NCI-H774 (cell line): ENCODE measurements around the gene ABCB6.

Experiments
- DNase-seq: peaks from one replicate; lab custom pipeline; 2025; lab: John Stamatoyannopoulos, UW

Gene ABCB6

DNA sequence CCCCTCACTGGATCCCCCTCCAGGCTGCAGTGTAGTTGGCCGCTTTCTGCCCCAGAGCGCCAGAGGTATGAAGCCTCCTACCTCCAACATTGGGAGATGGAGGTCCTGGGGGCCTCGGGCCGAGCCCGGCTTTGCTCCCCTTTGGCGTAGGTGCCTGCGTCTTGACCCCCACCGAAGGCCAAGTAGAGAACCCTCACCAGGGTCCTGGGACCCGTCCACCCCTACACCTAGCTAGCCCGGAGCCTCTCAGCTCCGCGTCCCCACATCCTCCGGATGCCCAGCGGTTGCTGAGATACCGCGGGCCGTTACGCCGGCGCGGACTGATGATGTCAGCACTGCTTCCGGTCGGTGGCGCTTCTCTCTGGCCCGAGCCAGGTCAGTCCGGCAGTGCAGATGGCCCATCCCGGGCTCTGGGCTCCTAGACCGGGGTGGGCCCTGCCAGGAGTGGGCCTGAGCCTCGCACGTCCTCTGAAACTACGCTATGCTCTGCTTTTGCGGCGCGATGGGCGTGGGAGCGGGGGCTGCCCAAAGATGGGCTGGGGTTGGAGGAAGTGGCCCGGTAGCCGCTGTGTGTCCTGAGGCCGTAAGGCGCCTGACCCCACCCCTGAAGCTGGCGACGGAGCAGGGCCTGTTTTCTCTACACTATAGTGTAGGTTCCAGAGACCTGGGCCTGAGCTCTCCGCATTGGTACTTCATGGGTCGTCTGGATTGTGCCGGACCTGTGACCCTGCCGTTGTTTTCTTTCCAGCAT lies 26.6 kb upstream of the ABCB6 start, which contains the start of the genes GLB1L and STK16:
TSS of gene GLB1L (minus strand) at position 297 of the 751 bp plus-strand sequence. CDS start 1,871 bp downstream, outside the sequence.
TSS of gene STK16 (plus strand) at position 332 of the 751 bp plus-strand sequence. CDS start 521 bp downstream, outside the sequence.
- DNase-seq, result peak; percentile 87

DNA sequence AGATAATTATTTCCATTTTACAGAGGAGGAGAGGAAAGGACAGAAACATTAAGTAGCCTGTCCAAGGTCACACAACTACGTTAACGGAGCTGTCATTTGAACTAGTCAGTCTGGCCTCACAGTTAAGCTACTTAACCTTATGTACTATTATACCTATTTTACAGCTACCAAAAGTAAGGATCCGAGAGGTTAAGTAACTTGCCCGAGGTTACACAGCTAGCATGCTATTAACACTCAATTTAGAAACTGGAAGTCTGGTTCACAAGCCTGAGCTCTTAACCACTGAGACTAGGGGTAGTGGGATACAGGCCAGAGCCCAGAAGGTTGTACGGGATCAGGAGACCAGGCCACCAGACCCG lies 26.0 kb upstream of the ABCB6 start:
- no peak for DNase-seq

DNA sequence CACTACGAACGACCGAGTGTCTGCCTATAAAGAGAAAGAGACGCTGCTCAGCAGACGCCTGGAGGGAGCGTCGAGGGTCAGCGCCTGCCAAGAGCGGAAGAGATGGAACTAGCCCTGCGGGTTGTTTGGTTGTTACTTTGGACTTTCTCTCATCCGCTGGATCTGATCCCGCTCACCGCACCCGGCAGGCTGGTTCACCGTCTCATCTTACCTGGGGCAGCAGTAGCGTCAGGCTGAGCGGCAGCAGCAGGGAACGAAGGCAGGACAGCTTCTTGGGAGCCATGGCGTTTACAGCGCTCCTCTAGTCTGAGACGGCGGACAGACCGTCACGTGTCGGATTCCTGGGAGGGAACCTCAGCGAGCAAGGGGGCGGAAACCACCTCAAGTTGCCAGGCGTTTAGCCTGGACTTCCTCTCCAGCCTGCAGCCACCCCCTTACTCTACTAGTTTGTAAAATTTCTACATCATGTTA lies 24.6 kb upstream of the ABCB6 start:
- DNase-seq, result no peak

DNA sequence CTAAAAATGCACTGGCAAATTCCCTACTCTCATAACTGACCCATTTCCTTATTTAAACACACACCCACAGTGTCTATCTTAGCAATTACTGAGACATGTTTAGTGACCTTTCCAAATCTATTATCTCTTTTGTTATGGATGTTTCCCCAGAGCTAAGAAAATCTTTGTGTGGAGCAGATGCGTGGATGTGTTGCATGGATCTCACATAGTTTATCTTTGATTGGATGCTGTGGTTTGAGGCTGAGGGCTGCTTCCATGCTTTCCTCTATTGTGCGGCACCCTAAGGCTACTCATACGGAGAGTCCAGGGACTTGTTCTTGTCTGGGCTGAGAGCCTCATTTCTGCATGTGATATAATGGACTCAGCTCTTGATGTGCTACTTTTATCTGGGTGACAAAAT lies 15.6 kb upstream of the ABCB6 start:
- no peak for DNase-seq

DNA sequence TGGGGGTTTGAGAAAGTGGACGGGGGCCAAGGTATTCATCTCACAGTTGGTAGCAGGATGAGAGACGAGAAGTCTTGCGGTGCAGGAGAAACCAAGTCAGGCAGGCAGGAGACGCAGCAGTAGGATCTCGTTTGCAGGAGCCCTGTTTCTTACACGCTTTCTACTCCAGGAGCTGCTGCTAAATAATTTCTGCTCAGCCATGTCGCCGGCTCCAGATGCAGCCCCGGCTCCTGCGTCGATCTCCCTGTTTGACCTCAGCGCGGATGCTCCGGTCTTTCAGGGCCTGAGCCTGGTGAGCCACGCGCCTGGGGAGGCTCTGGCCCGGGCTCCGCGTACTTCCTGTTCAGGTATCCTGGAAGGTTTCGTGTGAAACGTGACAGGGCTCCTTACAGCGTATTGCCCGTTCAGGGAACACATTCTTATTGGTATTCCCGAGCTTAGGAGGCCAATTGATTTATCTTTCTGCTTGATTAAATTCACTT lies 11.3 kb upstream of the ABCB6 start:
- no peak for DNase-seq

DNA sequence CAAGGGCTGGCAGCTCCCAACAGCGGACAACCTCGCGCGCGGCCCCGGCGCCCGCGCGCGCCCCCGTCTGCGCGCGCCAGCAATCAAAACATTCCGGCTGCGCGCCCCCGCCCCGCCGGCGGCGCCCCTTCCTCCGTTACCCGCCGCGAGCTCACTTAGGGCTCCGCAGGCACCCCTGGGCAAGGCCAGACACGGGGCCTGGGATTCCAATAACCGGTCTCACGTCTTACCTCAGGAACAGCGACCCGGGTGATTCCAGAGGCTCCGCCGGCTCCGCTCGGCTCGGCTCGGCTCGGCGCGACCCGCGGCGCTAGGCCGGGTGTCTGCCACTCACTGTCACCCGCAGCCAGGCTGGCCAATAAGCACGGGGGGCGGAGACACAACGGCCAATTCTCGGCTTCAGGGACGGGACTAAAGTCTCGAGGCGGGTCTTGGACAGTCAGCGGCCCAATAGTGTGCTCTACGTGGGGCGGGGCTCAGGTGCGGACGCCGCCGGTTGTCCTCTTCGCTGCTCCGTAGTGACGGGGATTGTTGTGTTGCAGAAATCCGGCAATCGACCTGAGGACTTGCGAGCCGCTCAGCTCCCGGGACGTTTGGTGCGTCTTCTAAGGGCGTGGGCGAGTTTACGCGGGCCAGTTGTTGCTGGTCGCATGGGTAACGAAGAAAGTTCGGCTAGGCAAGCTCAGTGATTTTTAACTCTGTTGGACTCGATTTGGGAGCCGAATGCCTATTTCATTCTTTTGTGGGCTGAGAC lies 10.7 kb upstream of the ABCB6 start, which contains the start of the genes ANKZF1 and ATG9A:
TSS of gene ANKZF1 (plus strand) at position 502 of the 754 bp plus-strand sequence. CDS start 452 bp downstream, outside the sequence.
TSS of gene ATG9A (minus strand) at position 332 of the 754 bp plus-strand sequence. CDS start 1,612 bp downstream, outside the sequence.
- peak; percentile 98 for DNase-seq

DNA sequence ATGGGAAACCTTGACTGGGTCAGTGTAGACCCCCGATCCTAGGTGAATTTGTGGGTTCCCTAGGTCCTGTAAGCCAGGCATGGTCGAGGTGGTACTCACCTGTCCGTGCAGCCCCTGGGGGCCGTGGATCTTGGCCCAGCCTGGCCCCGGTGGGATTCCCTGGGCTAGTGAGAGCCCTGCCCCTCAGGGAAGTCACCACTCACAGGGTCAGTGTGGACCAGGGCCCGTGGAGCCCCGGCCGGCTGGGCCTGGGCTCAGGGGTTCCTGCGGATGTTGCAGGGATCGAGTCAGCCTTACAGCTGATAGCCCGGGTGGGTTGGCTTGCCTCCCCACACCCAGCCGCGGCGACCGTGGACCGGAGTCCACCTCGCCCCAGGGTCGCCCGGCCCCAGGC lies 10.2 kb upstream of the ABCB6 start:
- DNase-seq, result no peak

DNA sequence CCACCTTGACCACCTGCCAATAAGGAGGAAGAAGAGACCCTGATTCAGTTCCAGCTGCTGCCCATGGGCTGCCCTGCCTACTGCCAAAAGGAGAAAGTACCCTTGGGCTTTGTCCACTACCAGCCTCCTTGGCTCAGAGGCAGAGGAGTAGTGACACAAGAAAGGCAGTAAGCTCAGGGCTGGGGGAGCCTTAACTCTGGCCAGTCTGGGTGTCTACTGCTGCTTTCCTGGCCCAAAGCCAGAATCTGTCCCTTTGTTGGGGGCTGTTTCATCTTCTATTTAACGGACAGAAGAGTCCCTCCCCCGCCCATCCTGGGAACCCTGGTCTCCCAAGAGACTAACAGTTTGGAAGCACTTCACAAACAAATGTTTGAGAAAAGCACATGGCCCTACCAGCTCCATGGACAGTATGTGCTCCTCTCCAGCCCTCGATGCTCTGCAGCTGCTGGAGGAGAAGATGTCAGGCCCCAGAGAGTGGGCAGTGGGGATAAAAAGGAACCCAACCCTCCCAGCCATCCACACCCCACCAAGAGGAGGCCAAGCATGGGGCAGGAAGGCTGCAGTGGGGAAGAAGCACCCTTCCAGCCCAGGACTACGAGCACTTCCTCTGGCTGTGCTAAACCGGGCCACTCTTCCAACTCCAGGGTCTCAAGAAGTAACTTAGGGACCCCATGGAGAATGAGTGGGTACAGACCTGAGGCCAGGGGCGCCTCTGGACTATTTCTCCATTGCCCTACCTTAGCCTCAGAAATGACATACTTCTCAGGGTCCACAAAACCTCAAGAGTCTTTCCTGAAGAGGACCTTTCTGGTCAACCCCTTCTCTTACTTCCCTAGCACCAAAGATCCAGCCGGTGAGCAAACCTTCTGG lies 9.5 kb upstream of the ABCB6 start:
- no peak for DNase-seq

DNA sequence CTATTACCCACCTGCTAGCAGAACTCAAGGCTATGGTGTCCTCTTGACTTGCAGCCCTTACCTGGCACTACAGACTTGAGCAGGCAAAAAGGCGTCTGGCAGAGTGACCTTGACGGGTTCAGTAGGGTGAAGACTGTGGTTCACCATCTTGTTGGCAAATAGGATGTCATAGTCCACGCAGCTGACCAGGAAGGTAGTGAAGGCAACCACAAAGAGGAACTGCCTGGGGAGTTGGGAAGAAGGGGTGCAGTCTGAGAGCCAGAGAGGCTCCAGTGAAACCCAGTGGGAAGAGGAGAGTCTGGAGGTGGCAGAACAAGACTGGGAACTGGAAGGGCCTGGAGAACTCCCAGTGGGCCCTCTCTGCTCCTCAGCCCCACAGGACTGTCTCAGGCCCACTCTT lies 6.6 kb upstream of the ABCB6 start:
- no peak for DNase-seq

DNA sequence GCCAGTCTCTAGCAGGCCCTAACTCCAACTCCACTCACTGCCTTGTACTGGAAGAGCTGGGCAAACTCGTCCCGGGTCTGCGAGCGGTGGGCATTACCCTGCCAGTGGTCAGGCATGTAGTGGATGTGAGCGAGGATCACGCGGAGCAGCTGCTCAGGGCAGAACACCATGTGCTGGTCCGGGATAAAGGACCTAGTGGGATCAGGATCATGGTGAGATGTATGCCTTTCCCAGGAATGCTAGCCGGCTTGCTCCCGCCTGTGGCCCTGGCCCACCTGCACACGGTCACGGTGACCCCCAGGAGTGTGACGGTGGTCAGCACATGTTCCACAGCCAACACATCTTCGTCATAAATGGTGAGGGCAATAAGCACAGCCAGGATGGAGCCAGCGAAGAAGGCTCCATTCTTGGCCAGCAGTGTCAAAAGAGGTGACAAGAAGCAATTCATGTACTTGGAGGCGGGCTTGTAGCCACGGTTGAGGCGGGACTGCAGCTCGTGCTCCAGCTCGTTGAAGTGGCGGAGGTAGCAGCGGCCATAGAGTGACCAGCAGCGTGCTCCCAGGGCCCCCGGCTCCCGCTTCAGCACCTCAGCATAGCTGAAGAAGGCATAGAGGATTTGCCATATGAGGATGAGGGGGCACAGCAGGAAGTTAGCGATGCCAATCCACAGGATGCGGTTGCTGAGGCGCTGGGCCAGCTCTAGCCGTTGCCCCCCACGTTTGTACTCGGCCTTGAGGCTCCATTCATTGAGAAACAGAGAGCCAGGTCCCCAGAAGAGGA lies 5.3 kb upstream of the ABCB6 start:
- no peak for DNase-seq

DNA sequence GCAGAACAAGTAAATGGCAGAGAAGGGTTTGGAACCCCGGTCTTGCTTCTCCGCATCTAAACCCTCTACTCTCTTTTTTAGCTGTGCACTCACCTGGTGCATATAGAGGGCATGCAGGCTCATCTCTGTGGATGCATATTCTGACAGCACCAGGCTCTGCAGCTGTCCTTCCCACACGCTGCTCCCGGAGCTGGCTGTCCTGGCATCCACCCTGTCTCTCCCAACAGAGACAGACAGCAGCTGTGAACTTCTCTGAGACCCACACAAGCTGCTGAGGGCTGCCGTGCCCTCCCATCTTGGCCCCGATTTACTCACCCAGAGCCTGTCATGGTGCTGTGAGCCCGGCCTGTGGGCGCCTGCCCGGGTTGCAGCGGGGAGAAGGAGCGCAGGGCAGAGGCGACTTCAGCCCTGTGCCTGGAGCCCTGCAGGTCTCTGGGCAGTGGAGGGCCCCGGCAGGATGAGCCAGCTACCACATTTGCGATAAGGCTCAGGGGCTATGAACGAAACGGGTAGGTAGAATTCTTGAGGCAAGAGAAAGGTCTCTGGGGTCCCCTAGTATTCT lies 3.3 kb upstream of the ABCB6 start:
- no peak for DNase-seq

DNA sequence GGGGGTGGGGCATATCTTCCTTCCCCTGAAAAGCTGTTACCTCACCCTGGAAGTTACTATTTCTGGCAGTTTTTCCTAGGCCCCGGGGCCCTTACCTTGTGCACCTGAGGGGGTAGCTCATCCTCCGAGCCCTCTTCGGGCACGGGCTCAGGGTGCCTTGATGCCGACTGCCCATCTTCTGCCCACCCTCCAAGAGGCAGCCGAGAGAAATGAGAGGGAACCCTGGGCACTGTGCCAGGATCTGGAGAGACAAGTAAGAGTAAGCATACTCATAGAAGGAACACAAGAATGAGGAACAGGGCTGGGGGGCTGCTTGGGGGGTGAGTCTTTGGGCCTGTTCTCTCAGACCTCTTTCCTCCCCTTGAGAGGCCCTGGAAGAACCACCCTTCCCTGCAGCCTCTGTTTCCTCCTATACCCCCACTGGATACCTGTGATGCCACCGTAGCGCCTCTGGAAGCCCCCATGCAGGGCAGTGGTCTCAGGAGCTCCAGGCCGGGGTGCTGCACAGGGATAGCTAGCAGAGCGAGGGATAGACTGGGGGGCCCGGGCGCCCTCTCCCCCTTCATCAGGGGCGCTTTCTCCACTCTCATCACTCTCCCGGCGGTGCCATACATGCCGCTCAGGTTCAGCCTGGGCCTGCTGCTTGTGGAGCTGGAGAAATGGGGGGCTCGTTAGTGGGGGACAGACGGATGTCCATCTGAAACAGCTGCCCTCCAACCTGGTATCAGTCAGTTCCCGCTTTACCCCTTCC lies 2.1 kb upstream of the ABCB6 start:
- DNase-seq, result no peak

DNA sequence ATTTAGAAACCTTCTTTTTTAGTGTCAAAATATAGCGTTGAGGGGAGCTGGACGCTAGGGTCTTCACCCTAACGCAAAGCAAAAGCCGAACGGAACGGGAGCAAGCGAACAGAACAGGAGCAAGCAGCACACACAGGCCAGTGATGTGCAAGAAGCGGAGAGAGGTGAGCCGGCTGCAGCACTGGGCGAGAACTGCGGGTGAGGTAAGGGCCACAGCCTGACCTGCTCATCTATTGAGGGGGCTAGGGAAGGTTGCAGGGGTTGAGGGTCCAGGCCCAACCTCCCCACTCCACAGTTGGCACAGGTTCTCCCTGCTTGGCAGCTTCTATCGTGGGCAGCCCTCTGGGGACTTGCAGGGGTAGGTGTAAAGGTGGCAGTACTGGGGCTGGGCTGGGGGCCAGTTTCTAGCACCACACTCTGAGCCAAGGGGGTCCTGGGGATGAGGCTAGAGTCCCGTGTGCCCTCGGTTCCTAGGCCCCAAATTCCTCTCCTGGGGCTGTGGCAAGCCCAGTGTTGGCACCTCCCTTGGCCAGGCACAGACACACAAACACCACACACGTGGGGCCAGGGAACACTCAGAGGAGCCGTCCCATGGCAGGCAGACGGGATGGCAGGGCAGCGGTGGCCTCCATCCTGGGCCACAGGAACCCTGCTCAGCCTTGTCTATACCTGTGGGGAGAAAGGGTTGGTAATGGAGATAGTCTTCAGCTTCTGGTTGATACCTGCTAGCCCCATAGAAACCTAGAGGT lies 1.2 kb upstream of the ABCB6 start:
- DNase-seq, result no peak

DNA sequence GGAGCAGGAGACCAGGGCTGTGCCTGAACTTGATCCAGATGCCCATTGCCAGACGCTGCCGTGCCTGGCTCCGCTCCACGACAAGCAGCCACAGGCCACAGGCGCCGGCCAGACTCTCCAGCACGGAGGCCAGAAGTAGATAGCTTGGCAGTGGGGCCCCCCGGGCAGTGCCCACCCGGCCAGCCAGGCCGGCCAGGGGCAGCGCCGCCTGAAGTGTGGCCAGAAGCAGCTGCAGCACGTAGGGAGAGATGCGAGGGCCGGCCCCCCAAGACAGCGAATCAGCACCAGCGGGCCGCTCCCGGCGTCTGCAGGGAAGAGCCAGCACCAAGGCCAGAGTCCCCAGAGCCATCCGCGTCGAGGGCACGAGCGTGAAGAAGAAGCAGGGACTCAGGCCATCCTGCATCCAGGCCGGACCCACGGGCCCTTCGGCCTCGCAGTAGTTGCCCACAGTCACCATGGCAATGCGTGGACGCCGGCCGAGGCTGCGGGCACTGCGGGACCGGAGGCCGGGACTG lies 484 bp downstream of the ABCB6 start:
- DNase-seq, result peak; percentile 69

DNA sequence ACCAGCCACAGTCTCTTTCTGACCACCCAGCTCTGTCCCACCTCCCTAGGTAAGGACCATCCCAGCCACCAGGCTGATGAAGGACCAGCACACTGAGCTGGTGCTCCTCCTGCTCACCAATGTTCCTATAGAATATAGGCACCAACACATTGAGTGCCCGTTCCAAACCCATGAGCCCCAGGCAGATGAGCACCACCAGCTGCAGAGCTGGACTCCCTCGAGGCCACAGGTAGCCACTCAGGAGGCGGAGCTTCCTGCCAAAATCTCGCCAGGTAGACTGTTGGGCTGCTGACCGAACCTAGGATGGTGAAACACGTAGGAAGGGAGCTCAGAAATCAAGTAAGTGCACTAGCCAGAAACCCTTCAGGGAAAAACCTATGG lies 2.2 kb downstream of the ABCB6 start:
- no peak for DNase-seq

DNA sequence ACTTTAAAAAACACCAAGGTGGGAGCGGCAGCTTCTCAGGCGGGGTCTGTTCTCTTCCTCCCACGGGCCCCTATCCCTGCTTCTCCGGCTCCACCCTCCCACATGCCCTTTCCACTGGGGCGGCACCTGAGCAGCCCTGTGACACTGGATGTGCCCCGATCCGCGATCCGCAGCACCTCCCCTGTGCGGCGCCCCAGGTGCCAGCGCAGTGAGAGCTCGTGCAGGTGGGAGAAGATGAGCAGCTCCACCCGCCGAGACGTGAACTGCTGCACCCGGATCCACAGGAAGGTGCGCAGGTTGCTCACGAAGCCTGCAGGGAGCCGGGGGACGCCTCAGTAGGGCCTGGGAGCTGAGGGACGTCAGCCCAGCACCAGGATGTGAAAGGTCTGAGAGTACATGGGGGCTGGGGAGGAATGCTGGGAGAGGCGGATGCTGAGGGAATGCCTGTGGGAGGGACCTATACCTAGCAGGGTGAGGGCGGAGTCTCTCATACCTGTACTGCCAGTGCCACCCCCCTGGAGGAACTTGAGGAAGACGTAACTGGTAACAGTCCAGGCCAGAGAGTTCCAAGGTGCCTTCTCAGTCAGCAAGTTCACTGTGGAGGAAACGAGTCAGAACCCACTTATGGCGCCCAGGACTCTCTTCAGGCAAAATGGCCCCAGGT lies 2.8 kb downstream of the ABCB6 start:
- DNase-seq, result no peak

DNA sequence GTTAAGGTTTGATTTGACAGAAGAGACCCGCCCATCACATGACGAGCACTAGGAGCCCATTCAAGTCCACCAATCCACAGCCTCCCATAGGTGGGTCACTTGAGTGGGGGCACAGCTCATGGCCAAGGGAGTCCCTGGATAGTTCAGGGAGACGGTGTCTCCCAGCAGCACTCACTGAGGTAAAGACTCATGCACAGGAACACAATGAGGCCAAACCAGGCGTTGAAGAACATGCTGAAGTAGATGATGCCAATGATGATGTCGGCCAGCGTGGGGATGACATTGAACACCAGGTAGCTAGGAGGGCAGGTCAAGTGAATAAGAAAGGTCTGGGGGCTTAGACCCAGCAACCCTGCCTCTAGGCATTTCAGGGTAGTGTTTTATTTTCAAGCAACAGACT lies 4.0 kb downstream of the ABCB6 start:
- no peak for DNase-seq

DNA sequence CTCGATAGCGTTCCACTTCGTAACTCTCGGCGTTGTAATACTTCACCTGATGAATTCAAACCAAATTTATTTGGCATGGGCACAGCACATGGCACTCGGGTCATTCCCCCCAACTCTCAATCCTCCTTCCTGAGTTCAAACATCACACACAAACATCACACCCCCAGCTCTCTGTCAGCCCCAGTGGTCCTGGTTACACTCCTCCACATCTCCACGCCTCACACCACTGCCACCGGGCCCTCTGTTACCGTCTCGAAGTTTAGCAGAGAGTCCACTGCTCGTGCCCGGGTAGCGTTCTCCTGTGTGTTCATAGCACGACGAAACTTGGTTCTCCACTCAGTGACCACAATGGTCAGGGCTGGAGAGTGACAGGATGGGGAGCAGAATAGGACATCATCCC lies 4.6 kb downstream of the ABCB6 start:
- no peak for DNase-seq
